WERI-Rb-1 (cell line): ENCODE data around the gene ZFP14.

Experiments
- DNase-seq: peaks from one replicate; pipeline ENCODE4 v3.0.0-alpha.2; 2020
- H3K27ac ChIP-seq: fragments of 250-450 bp; sonication (Bioruptor Pico); 2 replicates; pipeline ENCODE4 v1.5.1; 2020; ENCODE audit warnings: mild to moderate bottlenecking, moderate library complexity
- H3K27me3 ChIP-seq: fragments of 250-450 bp; sonication (Bioruptor Pico); 2 replicates; pipeline ENCODE4 v1.5.1; 2021; ENCODE audit warnings: mild to moderate bottlenecking, low read depth, moderate library complexity; ENCODE audit not compliant: insufficient read depth, severe bottlenecking
- H3K36me3 ChIP-seq: fragments of 250-450 bp; sonication (Bioruptor Pico); 2 replicates; pipeline ENCODE4 v1.5.1; 2020; ENCODE audit warnings: mild to moderate bottlenecking, moderate library complexity
- H3K4me3 ChIP-seq: 2 replicates; pipeline ENCODE4 v1.5.1; 2011; ENCODE audit warnings: low read depth, mild to moderate bottlenecking, control low read depth, low read length
- H3K9me3 ChIP-seq: fragments of 250-450 bp; sonication (Bioruptor Pico); 2 replicates; pipeline ENCODE4 v1.5.1; 2021; ENCODE audit warnings: mild to moderate bottlenecking, moderate library complexity; ENCODE audit not compliant: severe bottlenecking
- TF ChIP-seq, protein P1 (sequence below): IDR thresholded peaks from 2 replicates; pipeline ENCODE4 v1.5.1; 2011; ENCODE audit warnings: low read depth, mild to moderate bottlenecking, control low read depth, inconsistent platforms, low read length

ZFP14 gene

DNA sequence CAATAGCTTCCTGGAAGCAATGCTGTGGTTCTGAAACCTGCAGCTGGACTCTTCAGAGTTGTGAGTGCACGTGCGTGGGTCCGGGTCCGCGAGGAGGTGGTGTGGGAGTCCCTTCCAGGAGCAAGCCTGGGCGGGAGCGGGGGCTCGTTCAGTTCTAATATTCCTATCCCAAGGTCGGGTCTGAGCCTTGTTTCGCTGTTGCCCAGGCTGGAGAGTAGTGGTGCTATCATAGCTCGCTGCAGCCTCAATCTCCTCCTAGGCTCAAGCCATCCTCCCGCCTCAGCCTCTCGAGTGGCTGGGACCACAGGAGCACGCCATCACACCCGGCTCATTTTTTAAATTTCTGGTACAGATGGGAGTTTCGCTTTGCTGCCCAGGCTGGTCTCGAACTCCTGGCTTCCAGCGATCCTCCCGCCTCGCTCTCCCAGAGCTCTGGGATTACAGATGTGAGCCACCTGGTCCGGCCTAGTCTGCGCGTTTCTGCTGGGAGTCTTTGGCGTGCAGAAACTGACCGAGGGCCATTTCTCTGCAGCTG lies 38.8 kb upstream of the ZFP14 start:
- TF ChIP-seq, protein P1, sequence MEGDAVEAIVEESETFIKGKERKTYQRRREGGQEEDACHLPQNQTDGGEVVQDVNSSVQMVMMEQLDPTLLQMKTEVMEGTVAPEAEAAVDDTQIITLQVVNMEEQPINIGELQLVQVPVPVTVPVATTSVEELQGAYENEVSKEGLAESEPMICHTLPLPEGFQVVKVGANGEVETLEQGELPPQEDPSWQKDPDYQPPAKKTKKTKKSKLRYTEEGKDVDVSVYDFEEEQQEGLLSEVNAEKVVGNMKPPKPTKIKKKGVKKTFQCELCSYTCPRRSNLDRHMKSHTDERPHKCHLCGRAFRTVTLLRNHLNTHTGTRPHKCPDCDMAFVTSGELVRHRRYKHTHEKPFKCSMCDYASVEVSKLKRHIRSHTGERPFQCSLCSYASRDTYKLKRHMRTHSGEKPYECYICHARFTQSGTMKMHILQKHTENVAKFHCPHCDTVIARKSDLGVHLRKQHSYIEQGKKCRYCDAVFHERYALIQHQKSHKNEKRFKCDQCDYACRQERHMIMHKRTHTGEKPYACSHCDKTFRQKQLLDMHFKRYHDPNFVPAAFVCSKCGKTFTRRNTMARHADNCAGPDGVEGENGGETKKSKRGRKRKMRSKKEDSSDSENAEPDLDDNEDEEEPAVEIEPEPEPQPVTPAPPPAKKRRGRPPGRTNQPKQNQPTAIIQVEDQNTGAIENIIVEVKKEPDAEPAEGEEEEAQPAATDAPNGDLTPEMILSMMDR: no peak
- Histone ChIP-seq H3K27me3 (no peaks in the 10 kb centered on the region), H3K9me3 (peaks cover under 1% of the 10 kb centered on the region), H3K36me3 (peaks cover 18% of the 10 kb centered on the region), H3K4me3 (peak overlapping the region; percentile 86), H3K27ac (peak overlapping the region; percentile 92)
- no peak for DNase-seq

- H3K27me3 ChIP-seq: no peaks in the 10 kb centered on the region
- no peak overlapping the region for H3K4me3 ChIP-seq
- DNase-seq: no peak
- H3K27ac ChIP-seq: no peak overlapping the region
- TF ChIP-seq, protein P1: no peak
- peaks cover 65% of the 10 kb centered on the region for H3K36me3 ChIP-seq
- H3K9me3 ChIP-seq: no peaks in the 10 kb centered on the region
These were observed 30.8 kb upstream of the ZFP14 start for GRCh38 chr19:36409841-36410240.

- Histone ChIP-seq H3K27me3 (no peaks in the 10 kb centered on the region), H3K36me3 (peaks cover 74% of the 10 kb centered on the region), H3K9me3 (no peaks in the 10 kb centered on the region), H3K27ac (no peak overlapping the region), H3K4me3 (no peak overlapping the region)
- TF ChIP-seq, protein P1: no peak
- DNase-seq: no peak
These were observed 29.1 kb upstream of the ZFP14 start for GRCh38 chr19:36408101-36408500.

GRCh38 chr19:36404498-36404897 lies 25.5 kb upstream of the ZFP14 start:
- TF ChIP-seq, protein P1: no peak
- no peak for DNase-seq
- no peak overlapping the region for H3K4me3 ChIP-seq
- no peaks in the 10 kb centered on the region for H3K9me3 ChIP-seq
- no peaks in the 10 kb centered on the region for H3K27me3 ChIP-seq
- H3K27ac ChIP-seq: no peak overlapping the region
- H3K36me3 ChIP-seq: peaks cover 87% of the 10 kb centered on the region

GRCh38 chr19:36401475-36401874 lies 22.5 kb upstream of the ZFP14 start:
- TF ChIP-seq, protein P1: no peak
- Histone ChIP-seq H3K27ac (no peak overlapping the region), H3K27me3 (no peaks in the 10 kb centered on the region), H3K36me3 (peaks cover 88% of the 10 kb centered on the region), H3K4me3 (no peak overlapping the region), H3K9me3 (peaks cover 2% of the 10 kb centered on the region)
- DNase-seq: no peak

GRCh38 chr19:36398571-36398970 lies 19.6 kb upstream of the ZFP14 start:
- Histone ChIP-seq H3K4me3 (no peak overlapping the region), H3K9me3 (peaks cover 8% of the 10 kb centered on the region), H3K27ac (no peak overlapping the region), H3K36me3 (peaks cover 89% of the 10 kb centered on the region), H3K27me3 (no peaks in the 10 kb centered on the region)
- TF ChIP-seq, protein P1: no peak
- DNase-seq: no peak
